Astrocyte (in vitro differentiated cells and primary cell): ENCODE data around the gene PLEKHH3. TPM values are rescaled to one million over a fixed set of nuclear protein-coding genes. Genes with fewer than 3 reads are reported as not detected.

Experiments used
- DNase-seq: peaks from one replicate; pipeline ENCODE4 v3.0.0-alpha.2; 2010; ENCODE audit warnings: low read depth
- FAIRE-seq: peaks from 2 replicates; lab custom pipeline; 2011; peaks lifted over from hg19 to GRCh38; lab: Jason Lieb, UNC
- H2AFZ ChIP-seq: 2 replicates; pipeline ENCODE4 v1.6.0; 2012; ENCODE audit warnings: low read depth, low read length, inconsistent platforms
- H3K27ac ChIP-seq: 2 replicates; pipeline ENCODE4 v1.5.1; 2011; ENCODE audit warnings: low read depth, low read length, inconsistent platforms
- H3K27me3 ChIP-seq: 2 replicates; pipeline ENCODE4 v1.6.0; 2011; ENCODE audit warnings: low read length, inconsistent platforms; ENCODE audit not compliant: insufficient read depth
- H3K36me3 ChIP-seq: 2 replicates; pipeline ENCODE4 v1.5.1; 2011; ENCODE audit warnings: low read length, inconsistent platforms; ENCODE audit not compliant: insufficient read depth
- H3K4me1 ChIP-seq: 2 replicates; pipeline ENCODE4 v1.5.1; 2011; ENCODE audit warnings: low read length, inconsistent platforms; ENCODE audit not compliant: insufficient read depth
- H3K4me2 ChIP-seq: 2 replicates; pipeline ENCODE4 v1.6.0; 2012; ENCODE audit warnings: low read length, inconsistent platforms
- H3K4me3 ChIP-seq: 2 replicates; pipeline ENCODE4 v1.5.1; 2011; ENCODE audit warnings: low read depth, mild to moderate bottlenecking, low read length, inconsistent platforms; ENCODE audit not compliant: insufficient read depth
- H3K79me2 ChIP-seq: 2 replicates; pipeline ENCODE4 v1.6.0; 2012; ENCODE audit warnings: mild to moderate bottlenecking, low read length, inconsistent platforms; ENCODE audit not compliant: insufficient read depth
- H3K9ac ChIP-seq: 2 replicates; pipeline ENCODE4 v1.6.0; 2012; ENCODE audit warnings: mild to moderate bottlenecking, low read length, inconsistent platforms
- H3K9me3 ChIP-seq: 2 replicates; pipeline ENCODE4 v1.5.1; 2012; ENCODE audit warnings: low read depth, mild to moderate bottlenecking, low read length, inconsistent platforms; ENCODE audit not compliant: insufficient read depth
- H4K20me1 ChIP-seq: 2 replicates; pipeline ENCODE4 v1.6.0; 2012; ENCODE audit warnings: low read length, inconsistent platforms; ENCODE audit not compliant: insufficient read depth
- H3K27ac Mint-ChIP-seq: one replicate; pipeline ENCODE4 v1.8.0; 2021; ENCODE audit warnings: mild to moderate bottlenecking, mixed read lengths; ENCODE audit not compliant: unreplicated experiment
- H3K27me3 Mint-ChIP-seq: one replicate; pipeline ENCODE4 v1.8.0; 2021; ENCODE audit warnings: low read depth, mixed read lengths; ENCODE audit not compliant: unreplicated experiment
- H3K36me3 Mint-ChIP-seq: one replicate; pipeline ENCODE4 v1.8.0; 2021; ENCODE audit warnings: low read depth, mixed read lengths; ENCODE audit not compliant: unreplicated experiment
- H3K4me1 Mint-ChIP-seq: one replicate; pipeline ENCODE4 v1.8.0; 2021; ENCODE audit warnings: low read depth, mixed read lengths; ENCODE audit not compliant: unreplicated experiment
- H3K4me3 Mint-ChIP-seq: one replicate; pipeline ENCODE4 v1.8.0; 2021; ENCODE audit warnings: mild to moderate bottlenecking, moderate library complexity, mixed read lengths; ENCODE audit not compliant: unreplicated experiment
- H3K9me3 Mint-ChIP-seq: one replicate; pipeline ENCODE4 v1.8.0; 2021; ENCODE audit warnings: mild to moderate bottlenecking, mixed read lengths; ENCODE audit not compliant: unreplicated experiment
- EZH2 ChIP-seq: IDR thresholded peaks from 2 replicates; pipeline ENCODE4 v1.6.1; 2012; ENCODE audit warnings: mild to moderate bottlenecking, low read length, inconsistent platforms; ENCODE audit not compliant: insufficient read depth
- total RNA-seq: library from RNA; stranded (reverse); gene quantifications from 2 replicates; pipeline ENCODE4 v1.2.1, GENCODE V29; 2021
- TF ChIP-seq, protein P1 (sequence below): IDR thresholded peaks from 2 replicates; pipeline ENCODE4 v1.5.1; 2011; ENCODE audit warnings: low read depth, mild to moderate bottlenecking, inconsistent platforms, low read length, moderate library complexity; ENCODE audit not compliant: insufficient read depth

PLEKHH3 gene
- total RNA-seq, 1 donor from 2014 or later = 14.5 TPM

DNA sequence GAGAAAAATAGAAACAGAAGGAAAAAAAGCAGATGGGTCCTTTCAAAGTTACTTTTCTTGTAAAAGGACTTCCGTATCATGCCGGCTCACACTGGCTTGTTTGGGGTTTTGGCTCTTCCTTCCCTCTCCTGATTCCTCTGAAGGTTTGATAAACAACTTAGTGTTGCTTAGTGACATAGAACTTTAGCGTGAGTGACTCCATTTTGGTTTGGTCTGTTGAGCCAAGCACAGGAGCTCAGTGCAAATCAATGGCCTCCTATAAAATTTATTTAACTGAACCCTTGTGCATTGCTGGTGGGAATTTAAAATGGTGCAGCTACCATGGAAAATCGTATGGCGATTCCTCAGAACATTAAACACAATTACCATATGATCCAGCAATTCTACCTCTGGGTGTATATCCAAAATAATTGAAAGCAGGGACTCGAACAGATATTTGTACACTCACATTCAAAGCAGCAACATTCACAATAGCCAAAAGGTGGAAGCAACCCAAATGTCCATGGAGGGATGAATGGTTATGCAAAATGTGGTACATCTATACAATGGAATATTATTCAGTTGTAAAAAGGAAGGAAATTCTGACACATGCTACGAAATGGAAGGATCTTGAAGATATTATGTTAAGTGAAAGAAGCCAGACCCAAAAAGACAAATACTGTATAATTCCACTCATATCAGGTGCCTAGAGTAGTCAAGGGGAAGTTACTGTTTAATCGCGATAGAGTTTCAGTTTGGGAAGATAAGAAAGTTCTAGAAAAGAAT is 18.8 kb downstream of the PLEKHH3 start:
- H3K36me3 Mint-ChIP-seq = peaks cover 3% of the 10 kb centered on the region
- peak overlapping the region; percentile 86 for H3K4me3 Mint-ChIP-seq
- H3K27me3 ChIP-seq = no peaks in the 10 kb centered on the region
- H3K27ac Mint-ChIP-seq = no peak overlapping the region
- no peak for FAIRE-seq
- no peaks in the 10 kb centered on the region for H3K9me3 ChIP-seq
- H3K9ac ChIP-seq = no peak overlapping the region
- no peak overlapping the region for H3K4me2 ChIP-seq
- H2AFZ ChIP-seq = no peak overlapping the region
- H3K4me1 ChIP-seq = peaks cover 25% of the 10 kb centered on the region
- peaks cover 4% of the 10 kb centered on the region for H4K20me1 ChIP-seq
- no peaks in the 10 kb centered on the region for H3K79me2 ChIP-seq
- peaks cover 11% of the 10 kb centered on the region for H3K27me3 Mint-ChIP-seq
- DNase-seq = no peak
- no peaks in the 10 kb centered on the region for H3K36me3 ChIP-seq
- no peak overlapping the region for H3K27ac ChIP-seq
- H3K4me3 ChIP-seq = no peak overlapping the region
- peaks cover 15% of the 10 kb centered on the region for H3K4me1 Mint-ChIP-seq
- no peak for TF ChIP-seq EZH2
- TF ChIP-seq, protein P1, sequence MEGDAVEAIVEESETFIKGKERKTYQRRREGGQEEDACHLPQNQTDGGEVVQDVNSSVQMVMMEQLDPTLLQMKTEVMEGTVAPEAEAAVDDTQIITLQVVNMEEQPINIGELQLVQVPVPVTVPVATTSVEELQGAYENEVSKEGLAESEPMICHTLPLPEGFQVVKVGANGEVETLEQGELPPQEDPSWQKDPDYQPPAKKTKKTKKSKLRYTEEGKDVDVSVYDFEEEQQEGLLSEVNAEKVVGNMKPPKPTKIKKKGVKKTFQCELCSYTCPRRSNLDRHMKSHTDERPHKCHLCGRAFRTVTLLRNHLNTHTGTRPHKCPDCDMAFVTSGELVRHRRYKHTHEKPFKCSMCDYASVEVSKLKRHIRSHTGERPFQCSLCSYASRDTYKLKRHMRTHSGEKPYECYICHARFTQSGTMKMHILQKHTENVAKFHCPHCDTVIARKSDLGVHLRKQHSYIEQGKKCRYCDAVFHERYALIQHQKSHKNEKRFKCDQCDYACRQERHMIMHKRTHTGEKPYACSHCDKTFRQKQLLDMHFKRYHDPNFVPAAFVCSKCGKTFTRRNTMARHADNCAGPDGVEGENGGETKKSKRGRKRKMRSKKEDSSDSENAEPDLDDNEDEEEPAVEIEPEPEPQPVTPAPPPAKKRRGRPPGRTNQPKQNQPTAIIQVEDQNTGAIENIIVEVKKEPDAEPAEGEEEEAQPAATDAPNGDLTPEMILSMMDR = no peak
- peaks cover 3% of the 10 kb centered on the region for H3K9me3 Mint-ChIP-seq

DNA sequence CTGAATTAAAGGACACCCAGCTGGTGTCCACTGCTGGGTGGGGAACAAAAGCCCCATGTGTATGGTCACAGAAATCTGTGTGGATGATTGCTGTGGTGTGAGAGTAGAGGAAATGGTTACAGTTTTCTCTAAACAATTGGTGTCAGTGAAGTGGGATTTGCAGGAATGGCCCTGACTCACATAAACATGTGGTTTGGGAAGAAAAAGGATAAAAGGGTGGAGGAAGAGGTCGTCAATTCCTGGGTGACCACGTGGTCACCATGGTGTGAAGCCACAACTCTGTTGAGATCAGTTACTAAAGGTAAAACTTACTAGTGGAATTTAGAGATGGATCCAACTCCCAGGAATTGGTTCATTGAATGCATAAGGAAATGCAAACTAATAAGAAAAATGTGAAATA is 21.3 kb downstream of the PLEKHH3 start:
- H3K9ac ChIP-seq = no peak overlapping the region
- H3K4me1 ChIP-seq = peaks cover 19% of the 10 kb centered on the region
- Mint-ChIP-seq H3K4me1 (peaks cover 13% of the 10 kb centered on the region), H3K4me3 (peak overlapping the region; percentile 61), H3K27me3 (peaks cover 19% of the 10 kb centered on the region), H3K27ac (no peak overlapping the region), H3K9me3 (peaks cover 3% of the 10 kb centered on the region), H3K36me3 (no peaks in the 10 kb centered on the region)
- H3K27ac ChIP-seq = no peak overlapping the region
- TF ChIP-seq, protein P1 = no peak
- TF ChIP-seq EZH2 = no peak
- H3K9me3 ChIP-seq = no peaks in the 10 kb centered on the region
- DNase-seq (peak; percentile 86), FAIRE-seq (no peak)
- peak overlapping the region; percentile 21 for H3K4me2 ChIP-seq
- H4K20me1 ChIP-seq = peaks cover 3% of the 10 kb centered on the region
- no peaks in the 10 kb centered on the region for H3K79me2 ChIP-seq
- no peak overlapping the region for H2AFZ ChIP-seq
- H3K27me3 ChIP-seq = peaks cover 3% of the 10 kb centered on the region
- H3K36me3 ChIP-seq = no peaks in the 10 kb centered on the region
- H3K4me3 ChIP-seq = no peak overlapping the region
